DND-41 (cell line): ENCODE results near the gene TCEANC2.

Experiments
- CTCF ChIP-seq: IDR thresholded peaks from 2 replicates; pipeline ENCODE4 v1.5.1; 2012; ENCODE audit warnings: borderline replicate concordance, low read length, moderate library complexity, mild to moderate bottlenecking; ENCODE audit not compliant: poor library complexity, severe bottlenecking; ENCODE audit errors: extremely low read depth
- EZH2 ChIP-seq: IDR thresholded peaks from 3 replicates; pipeline ENCODE4 v1.6.1; 2012; ENCODE audit warnings: borderline replicate concordance, low read depth, mild to moderate bottlenecking, moderate library complexity, low read length, inconsistent platforms; ENCODE audit not compliant: severe bottlenecking

GRCh38 chr1:54107131-54107530, 53.7 kb downstream of the TCEANC2 start:
- peak; percentile 37 for TF ChIP-seq CTCF
- TF ChIP-seq EZH2, result no peak
